GM23338 (cell line): ENCODE results near the gene IFNG-AS1. TPM values are rescaled to one million over a fixed set of nuclear protein-coding genes. Genes with fewer than 3 reads are reported as not detected.

Experiments used
- CREB1 ChIP-seq: fragments of 250-450 bp; sonication (Bioruptor Pico); IDR thresholded peaks from 2 replicates; pipeline ENCODE4 v1.5.0; 2020; ENCODE audit warnings: low read depth, mild to moderate bottlenecking, moderate library complexity
- EZH2 ChIP-seq: fragments of 200-600 bp; sonication (generic); IDR thresholded peaks from one replicate; pipeline ENCODE4 v1.8.0; 2017; ENCODE audit warnings: antibody characterized with exemption, mild to moderate bottlenecking, low read depth; ENCODE audit not compliant: unreplicated experiment
- JUNB ChIP-seq: IDR thresholded peaks from one replicate; pipeline ENCODE4 v1.6.1; 2016; ENCODE audit warnings: antibody characterized with exemption; ENCODE audit not compliant: unreplicated experiment
- NANOG ChIP-seq: IDR thresholded peaks from 2 replicates; pipeline ENCODE4 v1.6.1; 2016; ENCODE audit warnings: antibody characterized with exemption, borderline replicate concordance
- POLR2AphosphoS5 ChIP-seq: IDR thresholded peaks from 2 replicates; pipeline ENCODE4 v1.6.1; 2016; ENCODE audit warnings: antibody characterized with exemption, low read depth
- STAT1 ChIP-seq: IDR thresholded peaks from one replicate; pipeline ENCODE4 v1.6.1; 2016; ENCODE audit warnings: antibody characterized with exemption; ENCODE audit not compliant: unreplicated experiment
- ZNF114 ChIP-seq: fragments of 250-450 bp; sonication (Bioruptor Pico); IDR thresholded peaks from 2 replicates; pipeline ENCODE4 v1.5.0; 2020; ENCODE audit warnings: mild to moderate bottlenecking, moderate library complexity
- ZNF331 ChIP-seq: fragments of 250-450 bp; sonication (Bioruptor Pico); IDR thresholded peaks from 2 replicates; pipeline ENCODE4 v1.5.0; 2020; ENCODE audit warnings: low read depth, mild to moderate bottlenecking, moderate library complexity
- polyA plus RNA-seq: library from polyadenylated mRNA; unstranded; fragments of >200 nt; fragmentation: Nextera tagmentation; extraction: Ambion mirVana; gene quantifications from 2 replicates; pipeline ENCODE4 v1.2.1, GENCODE V29; 2016
- total RNA-seq: library from RNA; depleted of rRNA; stranded (reverse); fragments of >200 nt; shearing (Covaris generic); gene quantifications from 2 replicates; pipeline ENCODE4 v1.2.3, GENCODE V29; 2014
- TF ChIP-seq, protein P1 (sequence below): fragments of 250-450 bp; sonication (Bioruptor Pico); IDR thresholded peaks from 2 replicates; pipeline ENCODE4 v1.5.0; 2020; ENCODE audit warnings: mild to moderate bottlenecking, moderate library complexity
- TF ChIP-seq, protein P2 (sequence below), 2 experiments: fragments of 200-600 bp in 1 of 2; sonication (generic) in 1 of 2; conservative IDR thresholded peaks; 2 replicates each; pipeline versions ENCODE4 v1.5.1 to v1.6.1; 2016 to 2017; ENCODE audit warnings: antibody characterized with exemption in 2 of 2, low read depth in 2 of 2, mild to moderate bottlenecking in 2 of 2, moderate library complexity in 1 of 2

The IFNG-AS1 gene
- total and polyA plus RNA-seq, 2 experiments from 2014 or later = not detected

- TF ChIP-seq, protein P1, sequence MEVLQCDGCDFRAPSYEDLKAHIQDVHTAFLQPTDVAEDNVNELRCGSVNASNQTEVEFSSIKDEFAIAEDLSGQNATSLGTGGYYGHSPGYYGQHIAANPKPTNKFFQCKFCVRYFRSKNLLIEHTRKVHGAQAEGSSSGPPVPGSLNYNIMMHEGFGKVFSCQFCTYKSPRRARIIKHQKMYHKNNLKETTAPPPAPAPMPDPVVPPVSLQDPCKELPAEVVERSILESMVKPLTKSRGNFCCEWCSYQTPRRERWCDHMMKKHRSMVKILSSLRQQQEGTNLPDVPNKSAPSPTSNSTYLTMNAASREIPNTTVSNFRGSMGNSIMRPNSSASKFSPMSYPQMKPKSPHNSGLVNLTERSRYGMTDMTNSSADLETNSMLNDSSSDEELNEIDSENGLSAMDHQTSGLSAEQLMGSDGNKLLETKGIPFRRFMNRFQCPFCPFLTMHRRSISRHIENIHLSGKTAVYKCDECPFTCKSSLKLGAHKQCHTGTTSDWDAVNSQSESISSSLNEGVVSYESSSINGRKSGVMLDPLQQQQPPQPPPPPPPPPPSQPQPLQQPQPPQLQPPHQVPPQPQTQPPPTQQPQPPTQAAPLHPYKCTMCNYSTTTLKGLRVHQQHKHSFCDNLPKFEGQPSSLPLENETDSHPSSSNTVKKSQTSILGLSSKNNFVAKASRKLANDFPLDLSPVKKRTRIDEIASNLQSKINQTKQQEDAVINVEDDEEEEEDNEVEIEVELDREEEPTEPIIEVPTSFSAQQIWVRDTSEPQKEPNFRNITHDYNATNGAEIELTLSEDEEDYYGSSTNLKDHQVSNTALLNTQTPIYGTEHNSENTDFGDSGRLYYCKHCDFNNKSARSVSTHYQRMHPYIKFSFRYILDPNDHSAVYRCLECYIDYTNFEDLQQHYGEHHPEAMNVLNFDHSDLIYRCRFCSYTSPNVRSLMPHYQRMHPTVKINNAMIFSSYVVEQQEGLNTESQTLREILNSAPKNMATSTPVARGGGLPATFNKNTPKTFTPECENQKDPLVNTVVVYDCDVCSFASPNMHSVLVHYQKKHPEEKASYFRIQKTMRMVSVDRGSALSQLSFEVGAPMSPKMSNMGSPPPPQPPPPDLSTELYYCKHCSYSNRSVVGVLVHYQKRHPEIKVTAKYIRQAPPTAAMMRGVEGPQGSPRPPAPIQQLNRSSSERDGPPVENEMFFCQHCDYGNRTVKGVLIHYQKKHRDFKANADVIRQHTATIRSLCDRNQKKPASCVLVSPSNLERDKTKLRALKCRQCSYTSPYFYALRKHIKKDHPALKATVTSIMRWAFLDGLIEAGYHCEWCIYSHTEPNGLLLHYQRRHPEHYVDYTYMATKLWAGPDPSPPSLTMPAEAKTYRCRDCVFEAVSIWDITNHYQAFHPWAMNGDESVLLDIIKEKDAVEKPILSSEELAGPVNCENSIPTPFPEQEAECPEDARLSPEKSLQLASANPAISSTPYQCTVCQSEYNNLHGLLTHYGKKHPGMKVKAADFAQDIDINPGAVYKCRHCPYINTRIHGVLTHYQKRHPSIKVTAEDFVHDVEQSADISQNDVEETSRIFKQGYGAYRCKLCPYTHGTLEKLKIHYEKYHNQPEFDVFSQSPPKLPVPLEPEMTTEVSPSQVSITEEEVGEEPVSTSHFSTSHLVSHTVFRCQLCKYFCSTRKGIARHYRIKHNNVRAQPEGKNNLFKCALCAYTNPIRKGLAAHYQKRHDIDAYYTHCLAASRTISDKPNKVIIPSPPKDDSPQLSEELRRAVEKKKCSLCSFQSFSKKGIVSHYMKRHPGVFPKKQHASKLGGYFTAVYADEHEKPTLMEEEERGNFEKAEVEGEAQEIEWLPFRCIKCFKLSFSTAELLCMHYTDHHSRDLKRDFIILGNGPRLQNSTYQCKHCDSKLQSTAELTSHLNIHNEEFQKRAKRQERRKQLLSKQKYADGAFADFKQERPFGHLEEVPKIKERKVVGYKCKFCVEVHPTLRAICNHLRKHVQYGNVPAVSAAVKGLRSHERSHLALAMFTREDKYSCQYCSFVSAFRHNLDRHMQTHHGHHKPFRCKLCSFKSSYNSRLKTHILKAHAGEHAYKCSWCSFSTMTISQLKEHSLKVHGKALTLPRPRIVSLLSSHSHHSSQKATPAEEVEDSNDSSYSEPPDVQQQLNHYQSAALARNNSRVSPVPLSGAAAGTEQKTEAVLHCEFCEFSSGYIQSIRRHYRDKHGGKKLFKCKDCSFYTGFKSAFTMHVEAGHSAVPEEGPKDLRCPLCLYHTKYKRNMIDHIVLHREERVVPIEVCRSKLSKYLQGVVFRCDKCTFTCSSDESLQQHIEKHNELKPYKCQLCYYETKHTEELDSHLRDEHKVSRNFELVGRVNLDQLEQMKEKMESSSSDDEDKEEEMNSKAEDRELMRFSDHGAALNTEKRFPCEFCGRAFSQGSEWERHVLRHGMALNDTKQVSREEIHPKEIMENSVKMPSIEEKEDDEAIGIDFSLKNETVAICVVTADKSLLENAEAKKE (CRISPR knock-in tag) = no peak
- TF ChIP-seq EZH2 = no peak
- no peak for TF ChIP-seq NANOG
- TF ChIP-seq, protein P2, sequence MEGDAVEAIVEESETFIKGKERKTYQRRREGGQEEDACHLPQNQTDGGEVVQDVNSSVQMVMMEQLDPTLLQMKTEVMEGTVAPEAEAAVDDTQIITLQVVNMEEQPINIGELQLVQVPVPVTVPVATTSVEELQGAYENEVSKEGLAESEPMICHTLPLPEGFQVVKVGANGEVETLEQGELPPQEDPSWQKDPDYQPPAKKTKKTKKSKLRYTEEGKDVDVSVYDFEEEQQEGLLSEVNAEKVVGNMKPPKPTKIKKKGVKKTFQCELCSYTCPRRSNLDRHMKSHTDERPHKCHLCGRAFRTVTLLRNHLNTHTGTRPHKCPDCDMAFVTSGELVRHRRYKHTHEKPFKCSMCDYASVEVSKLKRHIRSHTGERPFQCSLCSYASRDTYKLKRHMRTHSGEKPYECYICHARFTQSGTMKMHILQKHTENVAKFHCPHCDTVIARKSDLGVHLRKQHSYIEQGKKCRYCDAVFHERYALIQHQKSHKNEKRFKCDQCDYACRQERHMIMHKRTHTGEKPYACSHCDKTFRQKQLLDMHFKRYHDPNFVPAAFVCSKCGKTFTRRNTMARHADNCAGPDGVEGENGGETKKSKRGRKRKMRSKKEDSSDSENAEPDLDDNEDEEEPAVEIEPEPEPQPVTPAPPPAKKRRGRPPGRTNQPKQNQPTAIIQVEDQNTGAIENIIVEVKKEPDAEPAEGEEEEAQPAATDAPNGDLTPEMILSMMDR (conservative IDR thresholded peaks at IDR 0.05; ENCODE audit: low read depth in 2 of 2) = no peak
- TF ChIP-seq POLR2AphosphoS5 = no peak
- TF ChIP-seq JUNB = no peak
- no peak for TF ChIP-seq ZNF331 (CRISPR knock-in tag)
- TF ChIP-seq CREB1 = no peak
- no peak for TF ChIP-seq STAT1
- TF ChIP-seq ZNF114 (CRISPR knock-in tag) = no peak
Measured at GRCh38 chr12:68031174-68031573, 41.9 kb downstream of the IFNG-AS1 start (continued).
